HG03159 (cell line): ENCODE measurements around the gene CCL27.

Source experiments
- ATAC-seq: cut with Tn5 transposase; IDR thresholded peaks from one replicate; pipeline ENCODE4 v1.9.1; 2021; ENCODE audit warnings: mild to moderate bottlenecking, moderate library complexity; ENCODE audit not compliant: unreplicated experiment

The CCL27 gene

GRCh38 chr9:34628656-34629490 lies 33.6 kb downstream of the CCL27 start, which contains the start of gene ARID3C:
ARID3C (minus strand) TSS chr9:34629066; CDS start chr9:34628014, 1,052 bp downstream.
- no peak for ATAC-seq

GRCh38 chr9:34627716-34628655 lies 34.5 kb downstream of the CCL27 start:
- ATAC-seq: no peak

GRCh38 chr9:34625186-34625486 lies 37.3 kb downstream of the CCL27 start:
- ATAC-seq: no peak

- no peak for ATAC-seq
Measured at GRCh38 chr9:34624475-34625185, 37.8 kb downstream of the CCL27 start.

- ATAC-seq: no peak
Measured at GRCh38 chr9:34623374-34624235, 38.9 kb downstream of the CCL27 start.

GRCh38 chr9:34620061-34620994 lies 42.1 kb downstream of the CCL27 start, which contains the start of gene DCTN3:
DCTN3 (minus strand) TSS chr9:34620495; CDS start chr9:34620464, 31 bp downstream.
- peak; percentile 98 for ATAC-seq

- no peak for ATAC-seq
Measured at GRCh38 chr9:34615132-34615531, 47.3 kb downstream of the CCL27 start.

- no peak for ATAC-seq
Measured at GRCh38 chr9:34612788-34613390, 49.6 kb downstream of the CCL27 start.
